HG02610 (cell line): ENCODE results near the gene NUDCD3.

Source experiments
- ATAC-seq: cut with Tn5 transposase; IDR thresholded peaks from one replicate; pipeline ENCODE4 v1.9.1; 2021; ENCODE audit warnings: mild to moderate bottlenecking, moderate library complexity; ENCODE audit not compliant: unreplicated experiment

NUDCD3 gene

DNA sequence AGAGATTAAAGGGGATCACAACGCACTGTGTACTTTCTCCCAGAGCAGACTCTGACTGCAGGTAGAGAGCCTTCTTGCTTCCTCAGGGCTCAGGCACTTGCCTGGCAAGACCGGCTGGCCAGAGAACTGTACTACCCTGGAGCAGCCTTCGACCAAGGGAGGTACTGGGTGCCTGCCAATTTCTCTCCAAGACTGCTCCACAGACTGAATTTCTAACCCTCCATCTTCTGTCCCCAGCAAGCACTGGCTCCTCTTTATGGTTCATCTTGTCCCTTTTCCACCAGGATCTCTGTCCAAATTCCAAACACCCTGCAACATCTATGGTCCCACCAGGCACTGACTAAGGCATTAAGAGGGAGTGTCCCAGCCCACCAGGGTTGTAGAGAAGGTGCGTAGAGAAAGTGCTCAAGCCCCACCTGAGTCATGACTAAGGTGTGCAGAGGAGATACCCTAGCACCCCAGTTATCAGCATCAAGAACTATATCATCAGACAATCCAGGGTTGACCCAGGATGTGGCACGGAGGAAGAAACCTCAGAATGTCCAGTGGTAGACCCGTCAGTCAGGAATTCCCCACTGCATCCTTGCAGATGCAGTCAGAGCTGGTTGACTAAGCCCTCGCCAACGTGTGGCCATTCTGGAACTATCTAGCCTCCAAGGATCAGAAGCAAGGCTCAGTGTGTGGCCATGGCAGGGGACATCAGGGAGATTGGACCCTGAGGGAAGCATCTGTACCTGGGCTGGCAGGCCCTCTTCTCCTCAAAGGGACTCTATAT lies 104.1 kb downstream of the NUDCD3 start:
- ATAC-seq: no peak

DNA sequence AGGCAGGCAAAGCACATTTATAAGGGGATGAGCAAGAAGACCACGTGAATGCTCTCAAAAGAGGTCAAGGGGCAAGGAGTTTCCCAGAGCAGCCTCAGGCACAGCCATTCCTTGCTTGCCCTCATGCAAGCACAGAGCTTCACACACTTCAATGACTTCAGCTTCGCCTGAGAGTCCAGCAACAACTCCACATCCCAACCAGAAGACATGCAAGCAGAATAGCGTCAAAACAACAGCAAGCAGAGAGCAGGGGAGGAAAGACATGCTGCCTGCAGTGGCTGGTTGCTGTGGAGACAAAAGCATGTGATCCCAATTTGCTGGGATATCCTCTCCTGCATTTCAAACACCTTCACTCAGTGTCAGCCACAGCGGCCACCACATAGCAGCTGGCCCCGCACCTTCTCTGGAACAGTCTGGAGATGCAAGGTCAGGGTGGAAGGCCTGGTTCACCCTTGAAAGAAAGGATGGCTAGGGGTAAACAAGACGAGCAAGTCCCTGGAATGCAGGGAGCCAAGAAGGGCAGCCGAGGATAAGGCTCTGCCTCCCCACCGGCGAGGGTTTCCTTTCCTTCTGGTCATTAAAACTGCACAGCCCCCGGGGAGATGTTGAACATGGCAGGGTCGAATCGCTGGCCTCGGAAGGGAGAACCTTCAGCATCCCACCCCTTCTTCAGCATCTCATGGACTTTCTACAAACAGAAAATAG lies 104.9 kb downstream of the NUDCD3 start:
- ATAC-seq: no peak

DNA sequence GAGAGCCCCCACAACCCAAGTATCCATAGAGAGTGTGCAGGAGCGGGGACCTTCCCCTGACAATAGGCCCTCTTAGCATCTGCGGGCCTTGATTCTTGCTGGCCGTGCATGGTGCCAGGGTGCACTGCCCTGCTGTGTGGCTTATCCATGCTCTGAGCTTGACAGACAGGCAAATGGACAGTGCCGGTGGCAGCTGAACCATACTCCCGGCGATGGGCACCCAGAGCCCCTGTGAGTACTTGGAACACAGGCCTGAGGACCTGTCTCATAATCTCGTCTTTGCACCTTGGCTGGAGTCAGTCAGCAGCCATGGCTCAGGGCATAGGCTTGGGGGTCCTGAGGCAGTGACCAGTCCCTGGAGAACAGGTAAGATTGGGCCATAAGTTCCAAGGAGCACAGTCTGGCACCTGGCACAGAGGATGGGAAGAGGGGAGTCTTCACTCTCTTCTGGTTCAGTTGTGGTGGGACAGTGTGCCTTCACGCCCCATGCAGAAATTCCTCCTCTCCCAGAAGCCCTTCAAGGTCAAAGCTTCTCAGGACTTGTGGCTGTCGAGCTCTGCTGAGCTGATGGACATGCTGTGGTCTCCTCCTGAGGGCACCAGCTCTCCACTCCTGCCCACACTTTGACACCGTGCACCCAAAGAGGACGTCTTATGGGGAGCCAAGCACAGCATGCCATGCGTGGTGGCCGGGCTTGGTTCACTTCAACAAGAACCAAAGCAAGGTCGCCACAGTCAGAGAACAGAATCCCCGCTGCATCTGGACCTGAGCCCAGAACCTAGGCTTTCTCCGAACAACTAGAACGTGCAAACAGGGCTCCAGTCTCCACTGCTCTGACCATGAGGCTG lies 105.6 kb downstream of the NUDCD3 start:
- ATAC-seq: no peak

DNA sequence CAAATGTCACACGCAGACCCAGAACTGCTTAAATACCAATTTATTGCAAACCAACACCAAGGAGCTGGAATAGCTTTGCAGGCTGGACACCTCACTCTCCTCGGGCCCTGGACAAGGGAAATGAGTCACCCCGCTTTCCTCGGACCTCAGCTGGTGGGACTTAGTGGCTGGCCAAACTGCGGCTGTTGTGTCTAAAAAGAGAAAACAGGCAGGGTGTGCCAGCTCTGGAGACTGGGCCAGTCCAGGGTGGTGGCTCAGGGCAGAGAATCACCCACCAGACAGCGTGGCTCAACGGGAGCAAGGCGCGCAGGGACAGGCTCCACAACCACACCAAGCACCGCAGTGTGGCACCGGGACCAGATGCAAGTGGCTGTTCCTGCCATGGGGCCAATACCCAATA lies 106.9 kb downstream of the NUDCD3 start:
- no peak for ATAC-seq

DNA sequence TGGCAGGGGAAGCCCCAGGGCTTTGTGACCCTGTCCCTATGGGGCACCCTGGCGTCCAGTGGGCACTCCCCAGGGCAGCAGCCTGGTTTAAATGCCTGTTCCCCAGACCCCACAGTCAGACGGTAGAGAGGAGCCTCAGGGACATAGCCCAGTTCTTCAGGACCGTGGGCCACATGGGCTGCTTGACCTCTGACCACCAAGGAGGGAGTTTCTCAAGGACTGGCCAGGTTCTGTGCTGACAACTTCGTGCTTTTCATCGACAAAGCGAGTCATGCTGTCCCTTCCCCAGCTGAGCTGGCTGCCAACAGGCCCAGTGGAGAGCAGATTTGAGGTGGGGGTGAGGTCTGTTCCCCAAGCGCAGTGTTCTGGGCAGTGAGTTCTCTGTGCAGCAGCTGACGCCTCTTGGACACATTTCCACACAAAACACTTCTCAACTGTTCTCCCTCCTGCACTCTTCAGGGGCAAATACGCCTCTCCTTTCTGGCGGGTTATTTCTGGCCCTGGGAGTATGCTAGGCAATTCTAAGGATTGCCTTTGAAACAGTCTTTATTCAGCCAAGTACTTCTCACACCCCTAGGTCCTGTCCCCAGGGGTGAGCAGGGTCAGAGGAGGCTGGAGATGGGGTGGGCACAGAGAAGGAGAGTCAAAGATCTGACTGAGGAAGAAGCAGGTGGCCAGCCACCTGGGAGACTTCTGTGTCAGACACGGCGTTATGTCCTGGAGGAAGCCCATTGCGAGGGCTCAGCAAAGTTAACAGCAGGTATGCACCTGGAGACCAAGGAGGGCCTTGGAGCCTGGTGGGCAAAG lies 107.8 kb downstream of the NUDCD3 start:
- ATAC-seq: no peak

DNA sequence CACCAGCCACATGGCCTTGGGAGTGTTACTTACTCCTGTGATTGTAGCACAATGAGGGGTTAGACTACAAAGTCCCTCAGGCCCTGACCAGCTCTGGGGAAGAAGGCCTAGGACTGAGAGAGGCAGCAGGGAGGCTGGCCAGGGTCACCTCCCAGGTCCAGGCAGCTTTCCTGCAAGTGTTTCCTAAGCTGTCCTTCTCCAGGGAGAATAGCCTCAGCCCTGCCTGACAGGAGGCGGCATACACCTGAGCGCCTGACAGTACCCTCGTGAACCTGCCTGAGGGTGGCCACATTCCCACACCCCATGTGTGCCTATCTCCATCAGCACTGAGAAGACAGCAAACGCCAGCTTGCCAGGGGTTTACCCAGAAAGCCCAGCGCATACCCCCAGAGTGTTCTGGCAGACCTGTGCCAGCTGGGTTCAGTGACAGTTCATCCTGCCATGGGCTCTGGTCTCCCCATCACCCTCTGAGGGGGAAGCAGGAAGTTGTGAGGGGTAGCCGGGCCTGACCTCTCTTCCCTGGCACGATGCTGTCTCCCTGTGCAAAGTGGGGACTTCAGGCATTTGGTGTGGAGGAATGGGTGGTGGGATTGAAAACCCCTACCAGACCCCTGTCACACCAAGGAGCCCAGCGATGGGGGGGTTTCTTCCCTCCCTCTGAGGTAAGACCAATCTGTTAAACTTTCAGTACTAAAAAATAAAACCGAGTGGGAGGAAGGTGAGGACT lies 108.8 kb downstream of the NUDCD3 start:
- ATAC-seq: no peak

DNA sequence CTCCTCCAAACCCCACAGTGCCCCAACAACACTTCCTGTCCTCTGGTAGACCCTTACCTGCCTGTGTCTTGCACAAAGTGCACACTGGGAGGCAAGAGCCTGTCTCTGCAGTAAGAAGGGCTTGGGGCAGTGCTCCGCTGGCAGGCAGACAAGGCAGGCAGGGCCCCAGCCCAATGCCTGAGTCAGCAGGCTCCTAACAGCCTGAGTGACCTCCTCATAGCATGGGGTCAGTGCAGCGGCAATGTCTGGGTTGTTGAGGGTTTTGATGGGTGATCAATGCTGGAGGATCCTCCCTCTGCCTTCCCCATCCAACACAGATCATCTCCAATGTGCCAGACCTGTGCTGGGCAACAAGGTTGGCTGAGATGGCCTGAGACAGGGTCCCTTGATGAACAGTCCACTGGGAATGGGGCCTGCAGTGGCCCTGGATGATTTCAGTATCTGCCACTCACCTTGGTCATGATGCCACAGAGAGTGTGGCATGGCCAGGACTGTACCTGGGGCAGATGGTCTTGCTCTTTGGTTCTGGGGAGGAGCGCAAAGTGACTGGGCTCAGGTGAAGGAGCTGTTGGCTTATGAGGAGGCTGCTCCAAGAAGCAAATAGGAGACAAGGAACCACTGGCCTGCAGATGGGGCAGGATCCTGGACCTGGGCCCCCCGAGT lies 109.5 kb downstream of the NUDCD3 start:
- no peak for ATAC-seq

DNA sequence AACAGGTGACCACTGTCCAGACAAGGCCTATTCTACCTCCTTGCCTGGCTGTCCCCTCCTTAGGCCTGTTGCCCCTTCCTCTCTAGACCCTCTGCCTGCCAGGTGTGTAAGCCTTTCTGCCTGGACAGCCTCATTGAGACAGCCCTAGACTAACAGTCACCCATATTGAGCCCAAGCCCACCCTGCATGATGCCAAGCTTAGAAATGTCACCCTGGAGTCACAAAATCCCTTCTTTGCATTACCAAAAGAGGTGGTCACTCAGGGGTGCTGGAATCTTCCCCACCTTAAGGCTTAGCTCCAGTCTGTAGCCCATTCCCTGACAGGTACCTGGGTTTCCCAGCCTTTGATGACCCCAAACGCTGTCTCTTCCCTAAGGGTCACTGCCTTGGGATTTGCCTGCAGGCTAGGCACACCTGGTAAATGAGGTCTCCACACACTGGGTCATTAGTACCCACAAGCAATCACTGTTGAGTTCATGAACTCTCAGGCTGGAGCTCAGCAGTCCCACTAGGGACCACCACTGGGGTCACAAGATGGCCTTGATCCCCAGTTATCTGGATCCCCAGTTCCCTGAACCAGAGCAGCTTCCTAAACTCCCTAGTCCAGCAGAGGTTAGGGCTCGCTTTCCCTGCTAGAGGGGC lies 110.1 kb downstream of the NUDCD3 start:
- no peak for ATAC-seq

DNA sequence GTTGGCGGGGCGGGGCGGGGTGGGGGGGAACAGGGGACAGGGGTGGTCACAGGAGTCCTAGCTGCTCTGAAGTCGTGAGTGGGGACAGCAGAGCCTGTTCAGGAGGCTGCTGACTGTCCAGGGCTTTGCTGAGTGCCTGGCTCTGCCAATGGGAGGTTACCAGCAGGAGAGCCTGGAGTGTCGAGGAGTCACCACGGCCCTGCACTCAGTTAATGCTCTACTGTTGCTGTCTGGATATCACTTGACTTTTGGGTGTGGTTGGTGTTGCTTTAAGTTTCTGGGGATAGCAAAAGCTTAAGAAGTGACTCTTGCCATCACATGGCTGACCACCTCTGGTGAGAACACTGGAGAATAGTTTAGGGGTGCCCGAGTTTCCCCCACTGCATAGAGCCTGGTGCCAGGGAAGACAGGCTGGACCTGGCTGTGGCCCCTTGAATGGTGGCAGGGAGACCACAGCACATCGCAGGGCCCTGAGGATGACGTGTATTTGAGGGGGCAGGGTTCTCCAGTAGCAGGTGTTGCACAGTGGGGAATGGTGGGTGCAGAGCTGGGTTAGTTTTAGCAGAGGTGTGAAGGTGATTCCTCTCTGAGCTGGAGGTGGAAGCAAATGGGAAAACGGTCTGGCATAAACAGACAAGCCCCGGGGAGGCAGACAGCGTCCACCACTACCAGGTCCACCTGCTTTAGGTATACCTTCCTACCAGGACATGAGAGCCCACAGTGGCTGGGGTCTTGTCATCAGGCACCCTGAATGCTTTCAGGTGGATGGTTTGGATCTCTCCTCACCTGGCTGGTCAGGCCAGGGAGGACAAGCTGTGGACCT lies 110.9 kb downstream of the NUDCD3 start:
- no peak for ATAC-seq

DNA sequence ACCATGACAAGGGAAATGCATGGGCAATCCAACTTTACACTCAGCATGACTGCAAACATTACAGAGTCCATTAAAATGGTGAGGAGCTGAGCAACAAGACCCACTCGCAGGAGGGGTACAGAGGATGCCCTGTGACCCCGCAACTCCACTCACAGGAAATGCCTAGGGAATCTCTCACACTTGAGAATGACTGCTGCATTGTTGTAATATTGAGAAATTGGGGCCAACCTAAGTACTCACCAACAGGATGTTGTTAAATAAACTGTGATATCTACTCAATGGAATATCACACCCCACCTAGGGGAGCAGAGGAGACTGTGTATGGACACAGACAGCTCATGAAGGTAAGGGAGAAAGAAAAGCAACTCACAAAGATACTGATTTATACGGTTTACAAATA lies 111.7 kb downstream of the NUDCD3 start:
- ATAC-seq: no peak

DNA sequence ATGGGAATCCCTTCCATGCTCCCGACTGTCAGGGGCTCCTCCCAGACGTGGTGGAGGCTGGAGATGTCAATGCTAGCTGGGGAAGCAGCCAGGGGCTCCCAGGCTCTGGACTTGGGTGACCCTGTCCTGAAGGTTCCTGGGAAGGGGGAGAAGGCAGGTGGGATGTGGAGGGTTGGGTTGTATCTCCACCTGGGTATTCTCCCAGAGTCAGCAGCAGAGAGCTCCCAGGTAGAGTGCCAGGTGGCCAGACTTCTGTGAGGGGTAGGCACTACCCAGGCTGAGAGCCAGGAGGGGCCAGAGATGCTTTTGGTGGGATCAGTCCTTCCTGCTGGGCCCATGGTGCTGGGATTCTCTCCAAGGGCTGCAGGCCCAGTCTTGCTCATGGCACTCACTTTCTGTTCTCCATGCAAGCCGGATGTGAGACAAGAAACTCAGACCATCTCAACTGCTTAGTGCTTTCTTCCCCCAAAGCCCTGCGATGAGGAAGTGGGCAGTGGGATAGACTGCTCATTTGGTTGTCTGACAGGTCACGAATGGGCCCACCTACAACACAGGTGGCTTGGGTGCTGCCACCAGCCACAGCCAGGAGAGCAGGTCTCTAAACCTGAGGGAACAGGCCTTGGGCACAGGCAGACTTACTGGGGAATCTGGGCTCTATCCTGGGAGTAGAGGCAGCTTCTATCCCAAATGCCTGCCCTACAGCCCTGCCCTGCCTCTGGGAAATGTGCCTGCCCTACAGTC lies 112.6 kb downstream of the NUDCD3 start:
- no peak for ATAC-seq

DNA sequence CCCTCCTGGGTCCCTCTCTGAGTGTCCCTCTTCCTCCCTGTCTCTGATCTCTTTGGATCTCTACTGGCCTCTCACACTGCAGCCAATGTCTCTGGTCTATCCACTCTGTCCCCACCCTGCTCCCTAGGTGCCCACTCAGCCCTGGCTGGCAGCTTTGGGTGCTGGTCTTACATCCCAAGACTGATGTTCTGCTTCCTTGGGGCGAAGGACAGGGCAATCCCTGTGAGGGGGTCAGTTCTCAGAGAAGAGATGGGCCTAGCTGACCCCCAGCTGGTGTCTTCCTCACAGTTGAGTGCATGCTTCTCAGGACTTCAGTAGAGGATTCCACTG lies 113.4 kb downstream of the NUDCD3 start:
- no peak for ATAC-seq

DNA sequence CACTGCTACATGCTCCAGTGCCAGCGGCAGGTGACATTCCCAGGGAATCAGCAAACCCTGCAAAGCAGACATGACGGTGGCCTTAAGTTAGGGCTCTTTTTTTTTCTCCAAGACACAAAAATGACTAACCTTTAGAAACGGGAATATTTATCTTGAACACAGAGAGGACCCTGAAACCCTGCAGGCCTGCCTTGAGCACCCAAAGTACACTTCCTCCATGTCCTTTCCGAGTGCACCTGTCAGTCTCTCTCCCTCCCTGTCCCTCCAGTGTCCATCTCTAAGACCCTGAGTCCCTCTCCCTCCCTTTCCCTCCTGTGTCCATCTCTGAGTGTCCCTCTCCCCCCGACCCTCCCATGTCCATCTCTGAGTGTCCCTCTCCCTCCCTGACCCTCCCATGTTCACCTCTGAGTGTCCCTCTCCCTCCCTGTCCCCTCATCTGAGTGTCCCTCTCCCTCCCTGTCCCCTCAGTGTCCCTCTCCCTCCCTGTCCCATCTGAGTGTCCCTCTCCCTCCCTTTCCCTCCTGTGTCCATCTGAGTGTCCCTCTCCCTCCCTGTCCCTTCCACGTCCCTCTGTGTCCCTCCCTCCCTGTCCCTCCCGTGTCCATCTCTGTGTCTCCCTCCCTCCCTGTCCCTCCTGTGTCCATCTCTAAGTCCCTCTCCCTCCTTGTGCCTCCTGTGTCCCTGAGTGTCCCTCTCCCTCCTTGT lies 113.9 kb downstream of the NUDCD3 start:
- ATAC-seq: no peak

DNA sequence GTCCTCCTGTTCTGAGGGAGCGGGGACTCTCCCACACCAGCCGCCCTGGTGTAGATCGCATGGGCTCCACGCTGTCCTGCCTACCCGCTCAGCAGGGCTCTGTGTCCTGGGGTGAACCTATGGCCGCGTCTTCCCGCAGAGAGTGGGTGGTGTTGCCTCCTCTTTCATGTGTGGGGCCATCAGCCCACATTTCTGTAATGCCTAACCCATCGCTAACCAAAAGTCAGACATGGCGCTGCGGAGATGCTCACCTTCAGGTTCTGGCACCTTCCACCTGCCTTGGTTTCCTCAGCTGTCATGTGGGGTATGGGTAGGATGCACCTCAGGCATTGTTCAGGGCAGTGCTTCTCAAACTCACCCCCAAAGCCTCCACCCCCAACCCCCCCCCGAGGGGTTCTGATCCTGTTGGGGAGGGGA lies 114.5 kb downstream of the NUDCD3 start:
- no peak for ATAC-seq

DNA sequence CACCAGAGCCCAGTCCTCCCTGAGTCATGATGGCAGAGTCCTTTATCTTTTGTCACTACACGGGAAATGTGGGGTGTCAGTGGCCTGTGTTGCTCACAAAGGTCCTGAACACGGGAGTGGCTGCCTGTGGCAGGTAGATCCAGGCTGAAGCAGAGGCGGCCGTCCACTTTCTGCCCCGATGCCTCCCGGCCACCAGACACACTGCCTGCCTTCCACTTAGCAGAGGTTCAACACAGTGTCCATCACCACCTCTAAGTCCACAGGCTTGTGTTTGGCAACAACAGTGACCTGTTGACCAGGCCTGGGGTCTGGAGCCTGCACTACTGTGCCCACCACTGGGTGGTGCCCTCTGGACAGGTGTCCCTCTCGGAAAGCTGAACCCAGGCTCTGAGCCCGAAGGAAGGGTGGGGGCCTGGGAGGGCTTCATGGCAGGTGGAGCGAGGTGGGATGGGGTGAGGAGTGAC lies 115.2 kb downstream of the NUDCD3 start:
- no peak for ATAC-seq

DNA sequence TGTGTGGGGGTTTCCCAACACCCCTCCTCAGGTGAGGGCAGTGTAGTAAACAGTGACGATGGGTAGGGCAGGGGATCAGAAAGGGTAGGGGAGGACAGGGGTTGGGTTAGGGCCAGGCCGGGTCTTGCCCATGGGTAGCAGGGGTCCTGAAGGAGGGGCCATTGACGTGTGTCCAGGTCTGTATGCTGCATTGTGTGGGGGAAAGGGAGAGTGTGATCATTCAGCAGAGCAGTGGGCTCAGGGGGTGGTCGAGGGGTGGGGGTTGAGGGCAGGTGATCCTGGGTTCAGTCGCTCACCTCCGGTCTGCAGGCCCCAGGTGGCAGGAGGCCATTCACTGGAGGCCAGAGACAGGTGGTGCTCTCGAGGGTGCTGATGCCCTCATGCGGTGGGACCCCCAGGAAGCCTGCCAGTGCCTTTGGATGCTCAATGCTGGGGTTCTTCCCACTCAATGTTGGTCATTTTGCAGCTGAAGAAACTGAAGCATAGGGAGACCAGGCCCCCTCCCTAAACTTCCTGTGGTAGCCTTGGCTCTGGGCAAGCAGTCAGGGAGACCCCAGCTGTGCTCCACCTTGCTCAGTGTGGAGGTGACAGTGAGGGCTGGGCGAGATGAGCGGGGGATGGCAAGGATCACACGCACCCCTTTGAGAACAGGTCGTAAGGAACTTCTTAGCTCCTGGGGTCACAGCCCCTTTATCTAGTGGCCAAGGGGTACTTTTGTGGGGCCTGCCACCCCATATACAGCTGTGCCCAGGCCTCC lies 116.3 kb downstream of the NUDCD3 start:
- no peak for ATAC-seq
